Endodermal cell (in vitro differentiated cells): Measurements from ENCODE around the gene TMEM121. TPM values are rescaled to one million over a fixed set of nuclear protein-coding genes. Genes with fewer than 3 reads are reported as not detected.

Source experiments
- DNase-seq: peaks from one replicate; pipeline ENCODE4 v3.0.0-alpha.2; 2017
- H3K27ac ChIP-seq: 2 replicates; pipeline ENCODE4 v1.5.1; 2013; ENCODE audit warnings: mild to moderate bottlenecking, low read depth, low read length, moderate library complexity
- H3K27me3 ChIP-seq: 2 replicates; pipeline ENCODE4 v1.6.1; 2013; ENCODE audit warnings: mild to moderate bottlenecking, low read length, moderate library complexity; ENCODE audit not compliant: insufficient read depth, control insufficient read depth, poor library complexity, severe bottlenecking
- H3K36me3 ChIP-seq: 2 replicates; pipeline ENCODE4 v1.7.0; 2013; ENCODE audit warnings: mild to moderate bottlenecking, low read length, moderate library complexity; ENCODE audit not compliant: control insufficient read depth, insufficient read depth
- H3K4me1 ChIP-seq: one replicate; pipeline ENCODE4 v1.7.0; 2013; ENCODE audit warnings: low read length; ENCODE audit not compliant: control insufficient read depth, insufficient read depth
- H3K4me3 ChIP-seq: 2 replicates; pipeline ENCODE4 v1.5.1; 2013; ENCODE audit warnings: mild to moderate bottlenecking, low read length, moderate library complexity
- H3K9ac ChIP-seq: 2 replicates; pipeline ENCODE4 v1.6.1; 2013; ENCODE audit warnings: mild to moderate bottlenecking, low read length, moderate library complexity; ENCODE audit not compliant: poor library complexity, severe bottlenecking; ENCODE audit errors: extremely low read depth
- H3K9me3 ChIP-seq: 2 replicates; pipeline ENCODE4 v1.6.1; 2013; ENCODE audit warnings: mild to moderate bottlenecking, low read length, moderate library complexity; ENCODE audit not compliant: control insufficient read depth
- H3K27ac Mint-ChIP-seq: 2 replicates; pipeline ENCODE4 v1.8.0; 2020; ENCODE audit warnings: mixed read lengths
- H3K27me3 Mint-ChIP-seq: 2 replicates; pipeline ENCODE4 v1.8.0; 2021; ENCODE audit warnings: mild to moderate bottlenecking, mixed read lengths; ENCODE audit not compliant: insufficient read depth
- H3K36me3 Mint-ChIP-seq: 2 replicates; pipeline ENCODE4 v1.8.0; 2020; ENCODE audit warnings: low read depth, mixed read lengths
- H3K4me1 Mint-ChIP-seq: 2 replicates; pipeline ENCODE4 v1.8.0; 2020; ENCODE audit warnings: mixed read lengths
- H3K4me3 Mint-ChIP-seq: 2 replicates; pipeline ENCODE4 v1.8.0; 2020; ENCODE audit warnings: mild to moderate bottlenecking, moderate library complexity, mixed read lengths
- H3K9me3 Mint-ChIP-seq: 2 replicates; pipeline ENCODE4 v1.8.0; 2020; ENCODE audit warnings: mild to moderate bottlenecking, mixed read lengths
- CTCF ChIP-seq: fragments of 200-600 bp; sonication (generic); conservative IDR thresholded peaks from 2 replicates; pipeline ENCODE4 v1.5.0; 2021; ENCODE audit warnings: antibody characterized with exemption, mild to moderate bottlenecking
- WGBS, 2 experiments: methylation state at CpG; one replicate each; pipeline versions ENCODE4 v1.1.5 to v1.1.7; 2013; ENCODE audit warnings: missing lambda C conversion rate in 2 of 2, mixed read lengths in 1 of 2; ENCODE audit not compliant: insufficient coverage in 1 of 2, insufficient read length in 1 of 2; 5-methylcytosine and 5-hydroxymethylcytosine counted together
- total RNA-seq, 2 donors: library from RNA; stranded (reverse); fragmentation: NEBNext Ultra II Directional in 1 of 2; extraction: Animal tissue kit (Norgen Biotek cat#: 25700) in 1 of 2; gene quantifications; 2 replicates in 1 of 2; 3 replicates in 1 of 2; pipeline ENCODE4 v1.2.1, GENCODE V29; 2021

Gene TMEM121
- total RNA-seq, 2 donors from 2014 or later, result 0.29 to 1.5 TPM

GRCh38 chr14:105530285-105531087 is 4.1 kb downstream of the TMEM121 start:
- no peaks in the 10 kb centered on the region for H3K9me3 ChIP-seq
- H3K9ac ChIP-seq, result no peak overlapping the region
- no peak overlapping the region for H3K4me3 ChIP-seq
- WGBS, 2 experiments, result 84 to 85% methylated on average over 12 to 19 of the region's 19 CpGs
- no peak overlapping the region for H3K27ac Mint-ChIP-seq
- no peak for TF ChIP-seq CTCF
- H3K27ac ChIP-seq, result no peak overlapping the region
- H3K36me3 Mint-ChIP-seq, result no peaks in the 10 kb centered on the region
- H3K4me3 Mint-ChIP-seq, result no peak overlapping the region
- H3K27me3 Mint-ChIP-seq, result peaks cover 32% of the 10 kb centered on the region
- DNase-seq, result no peak
- H3K27me3 ChIP-seq, result peaks cover 27% of the 10 kb centered on the region
- H3K4me1 ChIP-seq, result no peaks in the 10 kb centered on the region
- no peaks in the 10 kb centered on the region for H3K36me3 ChIP-seq
- H3K4me1 Mint-ChIP-seq, result no peaks in the 10 kb centered on the region
- H3K9me3 Mint-ChIP-seq, result peaks cover 28% of the 10 kb centered on the region

DNA sequence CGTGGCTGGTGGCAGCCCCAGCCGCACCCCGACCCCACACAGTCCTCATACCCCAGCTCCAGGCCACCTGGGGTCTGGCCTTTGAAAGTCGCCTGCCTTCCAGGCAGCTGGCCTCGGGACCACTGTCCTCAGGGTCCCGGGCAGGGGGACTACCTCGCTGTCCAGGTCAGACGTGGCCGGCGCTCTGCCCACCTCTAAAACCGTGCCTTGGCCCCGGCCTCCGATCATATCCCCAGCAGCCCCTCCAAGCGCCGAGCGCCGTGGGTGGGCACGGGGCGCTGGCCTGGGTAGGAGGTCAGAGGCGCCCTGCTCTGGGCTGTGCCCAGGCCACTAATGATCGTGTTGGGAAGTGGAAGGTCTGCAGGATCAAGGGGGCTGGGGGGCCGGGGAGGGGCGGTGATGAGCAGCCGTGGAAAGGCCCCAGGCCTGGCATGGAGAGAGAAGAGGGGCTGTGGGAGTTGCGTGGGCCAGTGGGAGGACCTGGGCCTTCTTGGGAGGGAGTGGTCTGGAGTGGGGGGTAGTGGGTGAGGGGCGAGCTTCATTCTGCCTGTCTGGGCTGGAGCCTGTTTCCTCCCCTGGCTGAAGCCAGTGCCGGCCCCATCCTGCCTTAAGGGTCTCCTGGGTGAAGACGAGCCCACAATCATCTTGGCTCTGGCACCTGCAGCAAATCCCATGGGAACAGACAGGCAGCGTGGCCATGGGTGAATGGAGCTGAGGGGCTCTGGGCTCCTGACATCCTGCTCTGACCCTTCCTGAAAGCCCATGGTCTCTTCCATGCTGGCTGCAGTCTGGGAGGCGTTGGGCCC is 4.9 kb downstream of the TMEM121 start:
- no peaks in the 10 kb centered on the region for H3K9me3 ChIP-seq

More for the DNA sequence above, 4.9 kb downstream of the TMEM121 start:
- Histone ChIP-seq H3K4me1 (no peaks in the 10 kb centered on the region), H3K27ac (no peak overlapping the region), H3K27me3 (peaks cover 20% of the 10 kb centered on the region), H3K4me3 (no peak overlapping the region), H3K9ac (no peak overlapping the region), H3K36me3 (no peaks in the 10 kb centered on the region)
- Mint-ChIP-seq H3K36me3 (no peaks in the 10 kb centered on the region), H3K4me1 (no peaks in the 10 kb centered on the region), H3K27me3 (peaks cover 27% of the 10 kb centered on the region), H3K27ac (no peak overlapping the region), H3K4me3 (no peak overlapping the region), H3K9me3 (peaks cover 33% of the 10 kb centered on the region)
- no peak for TF ChIP-seq CTCF
- WGBS, 2 experiments, result 80 to 87% methylated on average over 13 to 30 of the region's 30 CpGs
- DNase-seq, result no peak
